Endothelial cell of umbilical vein (primary cell): ENCODE data around the gene SGSM1. TPM values are rescaled to one million over a fixed set of nuclear protein-coding genes. Genes with fewer than 3 reads are reported as not detected.

Experiments used
- BruUV-seq: library from RNA; stranded (reverse); fragments of 400-500 nt; replicated peaks from 2 replicates; lab custom pipeline; 2021; lab: Mats Ljungman, UMichigan
- CTCF ChIA-PET: fragments of 300-600, 350-600 bp; sonication (Branson Sonifier 250); formaldehyde crosslinking; loops from one replicate; lab custom pipeline; 2021; ENCODE audit warnings: antibody characterized with exemption, inconsistent platforms; lab: Charles Lee
- POLR2A ChIA-PET: fragments of 300-600, 350-600 bp; sonication (Branson Sonifier 250); formaldehyde crosslinking; loops from one replicate; lab custom pipeline; 2021; ENCODE audit warnings: antibody characterized with exemption, inconsistent platforms; lab: Charles Lee
- DNase-seq: peaks from one replicate; pipeline ENCODE4 v3.0.0-alpha.2; 2011; ENCODE audit warnings: low read depth, low spot score
- FAIRE-seq: peaks from 2 replicates; lab custom pipeline; 2011; peaks lifted over from hg19 to GRCh38; lab: Jason Lieb, UNC
- H2AFZ ChIP-seq: 2 replicates; pipeline ENCODE4 v1.6.0; 2012; ENCODE audit warnings: low read depth, low read length, control low read depth, inconsistent platforms
- H3K27ac ChIP-seq: 2 replicates; pipeline ENCODE4 v1.5.1; 2011; ENCODE audit warnings: low read depth, mild to moderate bottlenecking, control low read depth, low read length, moderate library complexity; ENCODE audit not compliant: insufficient read depth
- H3K27me3 ChIP-seq, 2 experiments: 2 replicates each; pipeline versions ENCODE4 v1.6.0 to v1.6.1; 2011; ENCODE audit warnings: low read length in 2 of 2, mixed read lengths in 1 of 2; ENCODE audit not compliant: control insufficient read depth in 2 of 2, insufficient read depth in 2 of 2
- H3K36me3 ChIP-seq, 2 experiments: 2 replicates in 1 of 2; 3 replicates in 1 of 2; pipeline ENCODE4 v1.5.1; 2011; ENCODE audit warnings: low read length in 2 of 2, mild to moderate bottlenecking in 1 of 2, moderate library complexity in 1 of 2; ENCODE audit not compliant: control insufficient read depth in 2 of 2, insufficient read depth in 2 of 2; ENCODE audit errors: extremely low read depth in 1 of 2
- H3K4me1 ChIP-seq: 3 replicates; pipeline ENCODE4 v1.5.1; 2011; ENCODE audit warnings: mild to moderate bottlenecking, low read length; ENCODE audit not compliant: control insufficient read depth, insufficient read depth; ENCODE audit errors: extremely low read depth
- H3K4me2 ChIP-seq: 2 replicates; pipeline ENCODE4 v1.6.1; 2011; ENCODE audit warnings: low read length, control low read depth, mixed read lengths; ENCODE audit not compliant: insufficient read depth
- H3K4me3 ChIP-seq, 3 experiments: fragments of 200-600 bp in 1 of 3; sonication (generic), shearing (Covaris generic) in 1 of 3; replicated peaks in 1 of 3; 2 replicates each; pipeline ENCODE4 v1.5.1; 2011 to 2016; ENCODE audit warnings: control low read depth in 3 of 3, low read length in 3 of 3, mild to moderate bottlenecking in 2 of 3, inconsistent platforms in 1 of 3, low read depth in 1 of 3, moderate library complexity in 1 of 3; ENCODE audit not compliant: insufficient read depth in 1 of 3
- H3K79me2 ChIP-seq: 2 replicates; pipeline ENCODE4 v1.6.0; 2012; ENCODE audit warnings: low read length, inconsistent platforms; ENCODE audit not compliant: control insufficient read depth, insufficient read depth
- H3K9ac ChIP-seq: replicated peaks from 2 replicates; pipeline ENCODE3; 2011; ENCODE audit warnings: low read length, control low read depth; ENCODE audit not compliant: insufficient read depth; ENCODE audit errors: extremely low read depth
- H3K9me1 ChIP-seq: replicated peaks from 3 replicates; pipeline ENCODE4 v1.6.0; 2011; ENCODE audit warnings: mild to moderate bottlenecking, low read length; ENCODE audit not compliant: control insufficient read depth, insufficient read depth; ENCODE audit errors: extremely low read depth
- H3K9me3 ChIP-seq: replicated peaks from 2 replicates; pipeline ENCODE4 v1.5.1; 2012; ENCODE audit warnings: low read length, inconsistent platforms; ENCODE audit not compliant: control insufficient read depth, insufficient read depth
- H4K20me1 ChIP-seq: replicated peaks from 2 replicates; pipeline ENCODE3; 2011; ENCODE audit warnings: mild to moderate bottlenecking, low read length; ENCODE audit not compliant: control insufficient read depth, insufficient read depth; ENCODE audit errors: extremely low read depth
- EZH2 ChIP-seq: IDR thresholded peaks from 2 replicates; pipeline ENCODE4 v1.6.1; 2012; ENCODE audit warnings: borderline replicate concordance, low read depth, mild to moderate bottlenecking, moderate library complexity, low read length, inconsistent platforms; ENCODE audit not compliant: severe bottlenecking
- FOS ChIP-seq: IDR thresholded peaks from 2 replicates; pipeline ENCODE4 v1.6.1; 2011; ENCODE audit warnings: mild to moderate bottlenecking, low read length, moderate library complexity, borderline replicate concordance; ENCODE audit not compliant: insufficient read depth
- GATA2 ChIP-seq: IDR thresholded peaks from 2 replicates; pipeline ENCODE4 v1.7.0; 2011; ENCODE audit warnings: low read depth, mild to moderate bottlenecking, moderate library complexity, mixed read lengths, low read length; ENCODE audit not compliant: insufficient read length, insufficient read depth
- JUN ChIP-seq: IDR thresholded peaks from 2 replicates; pipeline ENCODE4 v1.6.1; 2011; ENCODE audit warnings: borderline replicate concordance, low read depth; ENCODE audit not compliant: insufficient read length, insufficient read depth
- MAX ChIP-seq: IDR thresholded peaks from 2 replicates; pipeline ENCODE4 v1.6.1; 2011; ENCODE audit not compliant: insufficient read depth, insufficient read length
- MYC ChIP-seq: IDR thresholded peaks from one replicate; pipeline ENCODE4 v1.6.1; 2011; ENCODE audit warnings: mild to moderate bottlenecking, low read depth, low read length
- POLR2A ChIP-seq: IDR thresholded peaks from 2 replicates; pipeline ENCODE4 v1.6.1; 2012; ENCODE audit warnings: low read depth, mild to moderate bottlenecking, control low read depth, low read length
- POLR2AphosphoS5 ChIP-seq: IDR thresholded peaks from 2 replicates; pipeline ENCODE4 v1.6.1; 2012; ENCODE audit warnings: low read depth, mild to moderate bottlenecking, control low read depth, low read length, moderate library complexity; ENCODE audit not compliant: insufficient read depth
- dilution Hi-C: fragments of 300-500 bp; cut with MboI; formaldehyde crosslinking; loops from one replicate; pipeline ENCODE4 v1.15.0; 2019; ENCODE audit warnings: low sequenced_read_pairs; ENCODE audit not compliant: extremely low pct_ligation_motif_present
- intact Hi-C: fragments of 100-400 bp; cut with micrococcal nuclease; formaldehyde crosslinking; loops from one replicate; pipeline ENCODE4 v1.10.0; 2022
- polyA plus RNA-seq, 4 experiments: library from polyadenylated mRNA; depleted of rRNA in 3 of 4; stranded (reverse) in 3 of 4; unstranded in 1 of 4; fragments of >200 nt; gene quantifications; 2 replicates each; pipeline versions ENCODE4 v1.2.1 to v1.2.3, GENCODE V29; 2011 to 2012; ENCODE audit warnings: missing spikeins in 1 of 4
- total RNA-seq: library from RNA; stranded (reverse); gene quantifications from 2 replicates; pipeline ENCODE4 v1.2.3, GENCODE V29; 2021
- TF ChIP-seq, protein P1 (sequence below), 2 donors: IDR thresholded peaks; 1 replicate in 1 of 2; 2 replicates in 1 of 2; pipeline ENCODE4 v1.5.1; 2011; ENCODE audit warnings: low read length in 2 of 2, mild to moderate bottlenecking in 2 of 2, moderate library complexity in 2 of 2, control low read depth in 1 of 2, inconsistent platforms in 1 of 2, low read depth in 1 of 2; ENCODE audit not compliant: insufficient read depth in 1 of 2; ENCODE audit errors: extremely low read depth in 1 of 2

SGSM1 gene
- total and polyA plus RNA-seq, 2 donors (not counting 3 experiments of a cell fraction or from before 2014, with no cell fraction given), result 0.10 to 1.1 TPM

DNA sequence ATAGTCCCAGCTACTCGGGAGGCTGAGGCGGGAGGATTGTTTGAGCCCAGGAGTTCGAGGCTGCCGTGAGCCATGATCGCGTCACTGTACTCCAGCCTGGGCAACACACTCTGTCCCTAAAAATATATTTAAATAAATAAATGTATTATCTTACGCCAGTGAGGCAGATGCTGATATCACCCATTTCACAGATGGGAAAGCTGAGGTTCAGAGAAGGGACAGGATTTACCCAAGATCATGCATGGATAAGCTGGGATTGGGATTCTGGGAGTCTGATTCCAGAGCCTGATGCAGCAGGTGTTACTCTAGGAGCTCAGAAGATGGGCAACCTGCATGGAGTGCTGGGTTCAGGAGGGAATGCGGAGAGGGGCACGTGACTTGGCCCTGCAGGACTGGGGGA lies 17.8 kb downstream of the SGSM1 start:
- TF ChIP-seq JUN, result no peak
- TF ChIP-seq EZH2, result no peak
- TF ChIP-seq, protein P1, sequence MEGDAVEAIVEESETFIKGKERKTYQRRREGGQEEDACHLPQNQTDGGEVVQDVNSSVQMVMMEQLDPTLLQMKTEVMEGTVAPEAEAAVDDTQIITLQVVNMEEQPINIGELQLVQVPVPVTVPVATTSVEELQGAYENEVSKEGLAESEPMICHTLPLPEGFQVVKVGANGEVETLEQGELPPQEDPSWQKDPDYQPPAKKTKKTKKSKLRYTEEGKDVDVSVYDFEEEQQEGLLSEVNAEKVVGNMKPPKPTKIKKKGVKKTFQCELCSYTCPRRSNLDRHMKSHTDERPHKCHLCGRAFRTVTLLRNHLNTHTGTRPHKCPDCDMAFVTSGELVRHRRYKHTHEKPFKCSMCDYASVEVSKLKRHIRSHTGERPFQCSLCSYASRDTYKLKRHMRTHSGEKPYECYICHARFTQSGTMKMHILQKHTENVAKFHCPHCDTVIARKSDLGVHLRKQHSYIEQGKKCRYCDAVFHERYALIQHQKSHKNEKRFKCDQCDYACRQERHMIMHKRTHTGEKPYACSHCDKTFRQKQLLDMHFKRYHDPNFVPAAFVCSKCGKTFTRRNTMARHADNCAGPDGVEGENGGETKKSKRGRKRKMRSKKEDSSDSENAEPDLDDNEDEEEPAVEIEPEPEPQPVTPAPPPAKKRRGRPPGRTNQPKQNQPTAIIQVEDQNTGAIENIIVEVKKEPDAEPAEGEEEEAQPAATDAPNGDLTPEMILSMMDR (IDR thresholded peaks at IDR 0.05; ENCODE audit: extremely low read depth in 1 of 2, insufficient read depth in 1 of 2, low read depth in 1 of 2, low read length in 2 of 2), result no peak
- TF ChIP-seq POLR2AphosphoS5, result no peak
- TF ChIP-seq MAX, result no peak
- TF ChIP-seq GATA2, result no peak
- TF ChIP-seq FOS, result no peak
- no peak for TF ChIP-seq POLR2A
- TF ChIP-seq MYC, result no peak
- intact Hi-C loops, result no loop called here
- Histone ChIP-seq H2AFZ (no peak overlapping the region), H4K20me1 (no peaks in the 10 kb centered on the region), H3K27ac (no peak overlapping the region), H3K36me3 (no peaks in the 10 kb centered on the region), H3K79me2 (no peaks in the 10 kb centered on the region), H3K9ac (no peak overlapping the region), H3K4me3 (no peak overlapping the region), H3K27me3 (no peaks in the 10 kb centered on the region), H3K9me3 (no peaks in the 10 kb centered on the region), H3K4me1 (no peaks in the 10 kb centered on the region), H3K4me2 (no peak overlapping the region), H3K9me1 (no peaks in the 10 kb centered on the region)
- BruUV-seq, result no TSS peak
- dilution Hi-C loops, result no loop called here
- no peak for DNase-seq
- FAIRE-seq, result no peak
- POLR2A ChIA-PET, result no interaction called here
- CTCF ChIA-PET, result interaction anchor here (1.4 to 2.6 kb wide), 3 partner anchors 18 to 26 kb away, joined by 4 to 11 read pairs (median 9); partner anchors contain the start of gene SGSM1
